HepG2 (cell line): ENCODE measurements around the gene NATD1. TPM values are rescaled to one million over a fixed set of nuclear protein-coding genes. Genes with fewer than 3 reads are reported as not detected.

Experiments
- ARID3A ChIP-seq: IDR thresholded peaks from 2 replicates; pipeline ENCODE4 v1.6.1; 2012; ENCODE audit warnings: low read depth, low read length, improper control_type of control experiment
- DMAP1 ChIP-seq: IDR thresholded peaks from 2 replicates; pipeline ENCODE4 v1.6.1; 2016
- DPF2 ChIP-seq: sonication (generic); formaldehyde crosslinking; IDR thresholded peaks from 2 replicates; pipeline ENCODE4 v1.4.0; 2020; ENCODE audit warnings: mild to moderate bottlenecking, low read depth, missing genetic modification reagents, borderline replicate concordance
- GABPA ChIP-seq, 2 experiments: IDR thresholded peaks; 2 replicates each; pipeline ENCODE4 v1.6.1; 2011 to 2016; ENCODE audit warnings: low read depth in 2 of 2, low read length in 1 of 2, missing biosample characterization in 1 of 2, missing genetic modification characterization in 1 of 2
- PHB2 ChIP-seq: fragments of 450-650 bp; IDR thresholded peaks from 2 replicates; pipeline ENCODE4 v1.6.1; 2018; ENCODE audit not compliant: partially characterized antibody
- RFXANK ChIP-seq: IDR thresholded peaks from 2 replicates; pipeline ENCODE4 v1.6.1; 2016
- RXRA ChIP-seq: sonication (generic); formaldehyde crosslinking; IDR thresholded peaks from 2 replicates; pipeline ENCODE4 v1.5.1; 2020; ENCODE audit warnings: missing genetic modification reagents
- SRSF4 ChIP-seq: fragments of 200-400 bp; formaldehyde crosslinking; IDR thresholded peaks from one replicate; pipeline ENCODE4 v1.6.1; 2018; ENCODE audit warnings: mild to moderate bottlenecking, low read depth, low read length, moderate library complexity; ENCODE audit not compliant: poor library complexity, severe bottlenecking
- TFAP4 ChIP-seq: sonication (generic); IDR thresholded peaks from 2 replicates; pipeline ENCODE4 v1.6.1; 2016; ENCODE audit warnings: low read depth, borderline replicate concordance
- ZBED4 ChIP-seq: sonication (generic); formaldehyde crosslinking; IDR thresholded peaks from 2 replicates; pipeline ENCODE4 v1.4.0; 2020; ENCODE audit warnings: missing genetic modification reagents, borderline replicate concordance
- ZGPAT ChIP-seq: IDR thresholded peaks from 2 replicates; pipeline ENCODE4 v1.6.1; 2016; ENCODE audit warnings: mild to moderate bottlenecking
- ZNF10 ChIP-seq: sonication (generic); formaldehyde crosslinking; IDR thresholded peaks from 2 replicates; pipeline ENCODE4 v1.4.0; 2020; ENCODE audit warnings: mild to moderate bottlenecking, low read depth, missing genetic modification reagents, borderline replicate concordance
- ZNF251 ChIP-seq: sonication (generic); formaldehyde crosslinking; IDR thresholded peaks from 2 replicates; pipeline ENCODE4 v1.9.0; 2021; ENCODE audit warnings: mild to moderate bottlenecking, missing genetic modification reagents
- ZNF639 ChIP-seq: conservative IDR thresholded peaks from 2 replicates; pipeline ENCODE4 v1.6.1; 2018; ENCODE audit warnings: missing genetic modification reagents
- ZNF678 ChIP-seq: sonication (generic); formaldehyde crosslinking; IDR thresholded peaks from 2 replicates; pipeline ENCODE4 v1.4.0; 2020; ENCODE audit warnings: mild to moderate bottlenecking, missing genetic modification reagents
- polyA plus RNA-seq, 8 experiments: library from polyadenylated mRNA; depleted of rRNA in 3 of 8; stranded (reverse) in 7 of 8; unstranded in 1 of 8; fragments of >200 nt; fragmentation: Illumina TruSeq in 4 of 8; extraction: Trizol in 4 of 8; gene quantifications; 2 replicates each; pipeline versions ENCODE4 v1.2.1 to v1.2.3, GENCODE V29; 2011 to 2016; ENCODE audit warnings: low read depth in 4 of 8, missing spikeins in 1 of 8, mixed read lengths in 1 of 8; ENCODE audit not compliant: insufficient read depth in 1 of 8
- total RNA-seq, 5 experiments: library from RNA; depleted of rRNA; stranded (reverse); fragments of >200 nt; fragmentation: Illumina TruSeq; extraction: Trizol; gene quantifications; 2 replicates each; pipeline ENCODE4 v1.2.3, GENCODE V29; 2016; ENCODE audit warnings: low read depth in 1 of 5
- TF ChIP-seq, protein P1 (sequence below): sonication (generic); formaldehyde crosslinking; IDR thresholded peaks from 2 replicates; pipeline ENCODE4 v1.5.1; 2020; ENCODE audit warnings: missing genetic modification reagents, mild to moderate bottlenecking, borderline replicate concordance

NATD1 gene
- total and polyA plus RNA-seq, 2 of the 13 experiments (the other 11 are each of a cell fraction or from before 2014, with no cell fraction given) = 0.31 to 2.3 TPM

DNA sequence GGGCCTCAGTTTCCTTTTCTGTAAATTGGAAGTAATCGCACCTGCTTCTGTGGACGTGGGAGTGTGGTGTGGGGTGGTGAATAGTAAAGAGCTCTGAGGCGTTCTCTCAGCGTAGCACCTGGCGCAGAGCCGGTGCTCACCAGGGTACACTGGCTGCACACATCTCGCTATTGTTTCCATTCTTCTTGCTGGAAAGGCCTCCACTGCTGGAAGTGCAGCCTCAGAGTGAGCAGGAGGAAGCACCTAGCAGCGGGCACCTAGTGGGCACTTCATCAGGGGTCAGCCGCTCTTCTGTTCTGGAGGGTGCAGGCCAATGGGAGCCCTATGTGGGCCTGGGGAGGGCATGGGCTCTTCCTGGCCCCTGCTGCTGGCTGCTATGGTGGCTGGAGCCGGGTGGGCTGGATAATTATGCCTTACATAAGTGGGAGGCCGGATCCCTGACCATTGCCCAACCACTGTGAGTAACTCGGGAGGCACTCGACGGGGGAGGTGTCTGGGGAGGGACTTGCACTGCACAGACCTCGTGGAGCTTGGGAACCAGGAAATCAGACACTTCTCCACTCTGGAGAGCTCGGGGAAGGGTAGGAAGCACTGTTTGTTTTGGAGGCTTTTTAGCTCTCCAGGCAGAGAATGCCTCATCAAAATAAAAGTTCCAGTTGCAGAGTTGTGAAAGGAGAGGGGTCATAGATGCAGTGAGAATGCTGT, 33.0 kb upstream of the NATD1 start (continued):
- TF ChIP-seq ZNF639 (no peak), SRSF4 (no peak), RFXANK (no peak), GABPA (IDR thresholded peaks at IDR 0.05; ENCODE audit: low read depth, low read length) (no peak), GABPA (CRISPR knock-in tag; IDR thresholded peaks at IDR 0.05; ENCODE audit: low read depth) (0 out of 2 replicates have a peak, but pooled peaks have one; percentile 51), ZNF10 (no peak), DMAP1 (CRISPR knock-in tag) (peak; percentile 52), ZBED4 (no peak), TFAP4 (peak; percentile 66; the same call in 1 of the 2 replicates), ZGPAT (peak; percentile 42; the same call in 1 of the 2 replicates), PHB2 (no peak), ZNF251 (CRISPR knock-in tag) (no peak), RXRA (peak; percentile 45), ZNF678 (CRISPR knock-in tag) (no peak), DPF2 (CRISPR knock-in tag) (peak; percentile 52; the same call in 1 of the 2 replicates), ARID3A (no peak; the same call in 1 of the 2 replicates)
- TF ChIP-seq, protein P1, sequence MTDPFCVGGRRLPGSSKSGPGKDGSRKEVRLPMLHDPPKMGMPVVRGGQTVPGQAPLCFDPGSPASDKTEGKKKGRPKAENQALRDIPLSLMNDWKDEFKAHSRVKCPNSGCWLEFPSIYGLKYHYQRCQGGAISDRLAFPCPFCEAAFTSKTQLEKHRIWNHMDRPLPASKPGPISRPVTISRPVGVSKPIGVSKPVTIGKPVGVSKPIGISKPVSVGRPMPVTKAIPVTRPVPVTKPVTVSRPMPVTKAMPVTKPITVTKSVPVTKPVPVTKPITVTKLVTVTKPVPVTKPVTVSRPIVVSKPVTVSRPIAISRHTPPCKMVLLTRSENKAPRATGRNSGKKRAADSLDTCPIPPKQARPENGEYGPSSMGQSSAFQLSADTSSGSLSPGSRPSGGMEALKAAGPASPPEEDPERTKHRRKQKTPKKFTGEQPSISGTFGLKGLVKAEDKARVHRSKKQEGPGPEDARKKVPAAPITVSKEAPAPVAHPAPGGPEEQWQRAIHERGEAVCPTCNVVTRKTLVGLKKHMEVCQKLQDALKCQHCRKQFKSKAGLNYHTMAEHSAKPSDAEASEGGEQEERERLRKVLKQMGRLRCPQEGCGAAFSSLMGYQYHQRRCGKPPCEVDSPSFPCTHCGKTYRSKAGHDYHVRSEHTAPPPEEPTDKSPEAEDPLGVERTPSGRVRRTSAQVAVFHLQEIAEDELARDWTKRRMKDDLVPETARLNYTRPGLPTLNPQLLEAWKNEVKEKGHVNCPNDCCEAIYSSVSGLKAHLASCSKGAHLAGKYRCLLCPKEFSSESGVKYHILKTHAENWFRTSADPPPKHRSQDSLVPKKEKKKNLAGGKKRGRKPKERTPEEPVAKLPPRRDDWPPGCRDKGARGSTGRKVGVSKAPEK (CRISPR knock-in tag) = no peak
